ENCODE measurements around the gene HELB. TPM values are rescaled to one million over a fixed set of nuclear protein-coding genes. Genes with fewer than 3 reads are reported as not detected.

Gene HELB
- total RNA-seq, 1 experiment from 2014 or later, result 10.7 TPM

GRCh38 chr12:66319266-66319954, 17.1 kb downstream of the HELB start:
- no peak overlapping the region; a peak in 1 of 7 replicates for H3K27ac Mint-ChIP-seq
- no peak overlapping the region for H4K91ac ChIP-seq (ENCODE audit: insufficient read length, low read depth, low read length)
- no peak overlapping the region for H3K9ac ChIP-seq (ENCODE audit: extremely low read depth, insufficient read length, low read length)
- no peaks in the 10 kb centered on the region for H3K9me3 Mint-ChIP-seq
- no peak overlapping the region for H2BK20ac ChIP-seq (ENCODE audit: low read depth, low read length, poor library complexity, severe bottlenecking)
- WGBS (ENCODE audit: extremely low coverage, insufficient read length, low lambda C conversion rate), result no CpG with 5 or more reads among the region's 4 CpGs
- no peaks in the 10 kb centered on the region for H3K9me3 ChIP-seq (ENCODE audit: control insufficient read depth, low read depth, low read length)
- H3K79me1 ChIP-seq (ENCODE audit: insufficient read depth, low read depth, low read length, poor library complexity, severe bottlenecking), result no peaks in the 10 kb centered on the region
- H2BK15ac ChIP-seq (ENCODE audit: low read depth, low read length), result no peak overlapping the region
- no peak overlapping the region for H2BK120ac ChIP-seq (ENCODE audit: low read depth, low read length, poor library complexity, severe bottlenecking)
- H3K36me3 Mint-ChIP-seq (ENCODE audit: insufficient read depth in 1 of 3, low read depth in 3 of 3), result peaks cover 0 to 17% (median 9%) of the 10 kb centered on the region in 3 experiments; a peak in 5 of 7 replicates
- H3K56ac ChIP-seq (ENCODE audit: insufficient read length, low read depth, low read length), result no peak overlapping the region
- H2BK12ac ChIP-seq (ENCODE audit: insufficient read length, low read depth, low read length), result no peak overlapping the region
- H3K23me2 ChIP-seq (ENCODE audit: insufficient read length, low read depth, low read length, poor library complexity, severe bottlenecking), result no peaks in the 10 kb centered on the region
- no peaks in the 10 kb centered on the region for H3K4me1 Mint-ChIP-seq
- H3K4ac ChIP-seq (ENCODE audit: low read depth, low read length), result no peak overlapping the region
- H2BK5ac ChIP-seq (ENCODE audit: insufficient read length, low read length), result no peak overlapping the region
- no peak overlapping the region for H3K18ac ChIP-seq (ENCODE audit: insufficient read length, low read depth, low read length)
- no peak overlapping the region for H3T11ph ChIP-seq (ENCODE audit: low read length)
- no peak overlapping the region for H2AK5ac ChIP-seq (ENCODE audit: insufficient read length, low read length)
- H3K4me2 ChIP-seq (ENCODE audit: insufficient read depth, insufficient read length, low read length), result no peak overlapping the region
- H4K20me1 ChIP-seq (ENCODE audit: control insufficient read depth, insufficient read depth, insufficient read length), result no peaks in the 10 kb centered on the region
- no peak overlapping the region for H4K8ac ChIP-seq (replicated peaks; ENCODE audit: insufficient read length, low read depth, low read length)
- no peaks in the 10 kb centered on the region for H3K27me3 Mint-ChIP-seq (ENCODE audit: low read depth)
- TF ChIP-seq CTCF (conservative IDR thresholded peaks at IDR 0.05), result no peak
- no peak overlapping the region for H2AFZ ChIP-seq (ENCODE audit: low read length)
- H3K23ac ChIP-seq (ENCODE audit: insufficient read length, low read depth, low read length), result no peak overlapping the region
- H3K79me2 ChIP-seq (ENCODE audit: insufficient read depth, low read length), result no peaks in the 10 kb centered on the region
- no peak overlapping the region for H4K5ac ChIP-seq (ENCODE audit: insufficient read length, low read depth, low read length)
- no peak overlapping the region for H3K4me3 Mint-ChIP-seq
- H3K14ac ChIP-seq (ENCODE audit: insufficient read depth, low read length), result no peak overlapping the region
- no peaks in the 10 kb centered on the region for H3K27me3 ChIP-seq (ENCODE audit: insufficient read depth, low read length)
- H3K4me1 ChIP-seq (ENCODE audit: insufficient read depth, low read length), result no peaks in the 10 kb centered on the region
- H3K27ac ChIP-seq (ENCODE audit: insufficient read length, low read depth, low read length), result no peak overlapping the region
- no peak for DNase-seq

All from H9 (cell line).